Hematopoietic multipotent progenitor cell treated with erythropoietin and hydrocortisone succinate and interleukin-3 and kit ligand, for 4 days (in vitro differentiated cells): ENCODE results near the gene C1orf226.
A peak's percentile ranks its signal among the peaks of the same experiment; 100 is the strongest.

Experiments used
- DNase-seq: peaks from one replicate; pipeline ENCODE4 v3.0.0-alpha.2; 2015

Gene C1orf226

GRCh38 chr1:162386292-162387225 is 5.0 kb downstream of the C1orf226 start:
- DNase-seq, result peak; percentile 85

- no peak for DNase-seq
Measured at GRCh38 chr1:162387226-162388082, 5.9 kb downstream of the C1orf226 start.

GRCh38 chr1:162388083-162388594 is 6.6 kb downstream of the C1orf226 start:
- DNase-seq, result no peak

GRCh38 chr1:162388615-162389014 is 7.1 kb downstream of the C1orf226 start:
- no peak for DNase-seq

GRCh38 chr1:162389021-162389818 is 7.7 kb downstream of the C1orf226 start:
- DNase-seq, result no peak

- no peak for DNase-seq
Measured at GRCh38 chr1:162389971-162390370, 8.4 kb downstream of the C1orf226 start.

GRCh38 chr1:162390396-162391185 is 9.1 kb downstream of the C1orf226 start:
- DNase-seq, result no peak

GRCh38 chr1:162391790-162392563 is 10.4 kb downstream of the C1orf226 start:
- peak; percentile 81 for DNase-seq

- DNase-seq, result no peak
Measured at GRCh38 chr1:162396201-162396906, 14.8 kb downstream of the C1orf226 start.

GRCh38 chr1:162397039-162397448 is 15.5 kb downstream of the C1orf226 start:
- DNase-seq, result peak; percentile 52

GRCh38 chr1:162397943-162398560 is 16.5 kb downstream of the C1orf226 start:
- DNase-seq, result no peak

GRCh38 chr1:162398999-162399580 is 17.6 kb downstream of the C1orf226 start:
- no peak for DNase-seq

GRCh38 chr1:162400790-162401355 is 19.3 kb downstream of the C1orf226 start:
- no peak for DNase-seq

GRCh38 chr1:162404550-162405160 is 23.1 kb downstream of the C1orf226 start:
- DNase-seq, result no peak

- DNase-seq, result no peak
Measured at GRCh38 chr1:162405800-162406199, 24.3 kb downstream of the C1orf226 start.

- no peak for DNase-seq
Measured at GRCh38 chr1:162406811-162407210, 25.3 kb downstream of the C1orf226 start.

GRCh38 chr1:162407539-162407938 is 26.0 kb downstream of the C1orf226 start:
- no peak for DNase-seq

GRCh38 chr1:162412002-162412401 is 30.5 kb downstream of the C1orf226 start, which contains the start of gene SH2D1B:
SH2D1B (minus strand) TSS chr1:162412136; CDS start chr1:162412016, 120 bp downstream.
- DNase-seq, result no peak
